8988T (cell line): ENCODE measurements around the gene CBR3.
A peak's percentile ranks its signal among the peaks of the same experiment; 100 is the strongest.
"Not testable (repeated sequence)": the region's sequence is repeated elsewhere in the genome, so short reads cannot be mapped to it uniquely, and the experiment has no call there.

Experiments
- DNase-seq: peaks from one replicate; pipeline ENCODE4 v3.0.0; 2011

CBR3 gene

GRCh38 chr21:36134803-36135390 is at the start of gene CBR3:
Gene CBR3, plus strand, starts transcription at chr21:36135079. Its CDS starts 114 bp downstream, at chr21:36135193.
- DNase-seq = peak; percentile 57

GRCh38 chr21:36087362-36088138 is 47.3 kb upstream of the CBR3 start:
- no peak for DNase-seq

- DNase-seq = no peak
Measured at GRCh38 chr21:36089946-36090345, 44.9 kb upstream of the CBR3 start.

- no peak for DNase-seq
Measured at GRCh38 chr21:36092681-36093080, 42.2 kb upstream of the CBR3 start.

GRCh38 chr21:36093512-36093911 is 41.4 kb upstream of the CBR3 start:
- DNase-seq = no peak

- DNase-seq = no peak
Measured at GRCh38 chr21:36096398-36097290, 38.2 kb upstream of the CBR3 start.

- no peak for DNase-seq
Measured at GRCh38 chr21:36097427-36098181, 37.3 kb upstream of the CBR3 start.

- no peak for DNase-seq
Measured at GRCh38 chr21:36098182-36098532, 36.7 kb upstream of the CBR3 start.

- no peak for DNase-seq
Measured at GRCh38 chr21:36099000-36099399, 35.9 kb upstream of the CBR3 start.

GRCh38 chr21:36099695-36100211 is 35.1 kb upstream of the CBR3 start:
- not testable (repeated sequence) for DNase-seq

GRCh38 chr21:36100971-36101641 is 33.8 kb upstream of the CBR3 start:
- no peak for DNase-seq

GRCh38 chr21:36103434-36103833 is 31.4 kb upstream of the CBR3 start:
- DNase-seq = no peak

- DNase-seq = no peak
Measured at GRCh38 chr21:36104317-36105300, 30.3 kb upstream of the CBR3 start.

GRCh38 chr21:36105327-36105842 is 29.5 kb upstream of the CBR3 start:
- DNase-seq = no peak

- DNase-seq = no peak
Measured at GRCh38 chr21:36109868-36110267, 25.0 kb upstream of the CBR3 start.

- DNase-seq = no peak
Measured at GRCh38 chr21:36111238-36111637, 23.6 kb upstream of the CBR3 start.

GRCh38 chr21:36113647-36114428 is 21.0 kb upstream of the CBR3 start:
- DNase-seq = no peak

GRCh38 chr21:36115138-36115730 is 19.6 kb upstream of the CBR3 start:
- no peak for DNase-seq

GRCh38 chr21:36117286-36117741 is 17.6 kb upstream of the CBR3 start:
- no peak for DNase-seq
